GM12872 (cell line): ENCODE results near the gene C1QTNF8.

ENCODE experiments used
- CTCF ChIP-seq: IDR thresholded peaks from 3 replicates; pipeline ENCODE4 v1.5.1; 2011; ENCODE audit warnings: low read depth, mild to moderate bottlenecking, low read length, moderate library complexity; ENCODE audit not compliant: insufficient read depth

Gene C1QTNF8

GRCh38 chr16:1089439-1089821 is 6.6 kb downstream of the C1QTNF8 start:
- TF ChIP-seq CTCF: no peak

- TF ChIP-seq CTCF: no peak
Observed at GRCh38 chr16:1088295-1089170, 7.5 kb downstream of the C1QTNF8 start.

- TF ChIP-seq CTCF: no peak
Observed at GRCh38 chr16:1084971-1085370, 11.1 kb downstream of the C1QTNF8 start.

- no peak for TF ChIP-seq CTCF
Observed at GRCh38 chr16:1082952-1083675, 12.9 kb downstream of the C1QTNF8 start.

- TF ChIP-seq CTCF: no peak
Observed at GRCh38 chr16:1082266-1082951, 13.6 kb downstream of the C1QTNF8 start.

- no peak for TF ChIP-seq CTCF
Observed at GRCh38 chr16:1081734-1082265, 14.2 kb downstream of the C1QTNF8 start.
